Mesendoderm (in vitro differentiated cells): Measurements from ENCODE around the gene TRAF5.
"Not testable (repeated sequence)": the region's sequence is repeated elsewhere in the genome, so short reads cannot be mapped to it uniquely, and the experiment has no call there.

Experiments used
- DNase-seq: peaks from one replicate; pipeline ENCODE4 v3.0.0; 2013
- H2AK5ac ChIP-seq: 2 replicates; pipeline ENCODE4 v1.6.1; 2013; ENCODE audit warnings: low read length, inconsistent platforms
- H2BK120ac ChIP-seq: 2 replicates; pipeline ENCODE4 v1.6.1; 2013; ENCODE audit warnings: low read depth, mild to moderate bottlenecking, low read length, moderate library complexity, mixed read lengths
- H2BK15ac ChIP-seq: replicated peaks from 2 replicates; pipeline ENCODE4 v1.6.1; 2013; ENCODE audit warnings: low read depth, mild to moderate bottlenecking, moderate library complexity
- H2BK5ac ChIP-seq: 2 replicates; pipeline ENCODE4 v1.6.1; 2013; ENCODE audit warnings: low read length, inconsistent platforms
- H3K18ac ChIP-seq: 2 replicates; pipeline ENCODE4 v1.6.1; 2013; ENCODE audit warnings: mild to moderate bottlenecking, low read length, mixed read lengths
- H3K23ac ChIP-seq: one replicate; pipeline ENCODE4 v1.6.1; 2013; ENCODE audit warnings: low read length
- H3K27ac ChIP-seq: 2 replicates; pipeline ENCODE4 v1.5.1; 2013; ENCODE audit warnings: low read depth, mild to moderate bottlenecking, inconsistent platforms, low read length, moderate library complexity
- H3K27me3 ChIP-seq: 2 replicates; pipeline ENCODE4 v1.6.1; 2013; ENCODE audit warnings: low read length, control low read depth, mild to moderate bottlenecking, inconsistent platforms; ENCODE audit not compliant: insufficient read depth, poor library complexity
- H3K36me3 ChIP-seq: 2 replicates; pipeline ENCODE4 v1.6.1; 2013; ENCODE audit warnings: low read length, inconsistent platforms; ENCODE audit not compliant: control insufficient read depth, insufficient read depth
- H3K4ac ChIP-seq: one replicate; pipeline ENCODE4 v1.6.1; 2013; ENCODE audit warnings: low read depth, mild to moderate bottlenecking, low read length, moderate library complexity
- H3K4me1 ChIP-seq: 2 replicates; pipeline ENCODE4 v1.6.1; 2013; ENCODE audit warnings: low read depth, low read length, inconsistent platforms; ENCODE audit not compliant: control insufficient read depth
- H3K4me2 ChIP-seq: 2 replicates; pipeline ENCODE4 v1.6.1; 2013; ENCODE audit warnings: low read length
- H3K4me3 ChIP-seq: 2 replicates; pipeline ENCODE4 v1.5.1; 2013; ENCODE audit warnings: mild to moderate bottlenecking, low read length
- H3K56ac ChIP-seq: one replicate; pipeline ENCODE4 v1.6.1; 2013; ENCODE audit warnings: low read length
- H3K79me1 ChIP-seq: 2 replicates; pipeline ENCODE4 v1.6.1; 2013; ENCODE audit warnings: low read length, inconsistent platforms
- H3K79me2 ChIP-seq: 2 replicates; pipeline ENCODE4 v1.6.1; 2013; ENCODE audit warnings: mild to moderate bottlenecking, low read length; ENCODE audit not compliant: control insufficient read depth, insufficient read depth
- H3K9ac ChIP-seq: 2 replicates; pipeline ENCODE4 v1.6.1; 2013; ENCODE audit warnings: low read length, inconsistent platforms
- H4K5ac ChIP-seq: one replicate; pipeline ENCODE4 v1.6.1; 2013; ENCODE audit warnings: low read length
- H4K8ac ChIP-seq: one replicate; pipeline ENCODE4 v1.6.1; 2013; ENCODE audit warnings: low read depth, mild to moderate bottlenecking, control low read depth, low read length, moderate library complexity
- WGBS: extraction: QIAGEN DNeasy Blood & Tissue Kit; methylation state at CpG from one replicate; pipeline ENCODE4 v1.1.7; 2013; ENCODE audit warnings: low lambda C conversion rate, missing lambda C conversion rate; ENCODE audit not compliant: insufficient coverage; ENCODE audit errors: extremely low coverage; 5-methylcytosine and 5-hydroxymethylcytosine counted together

TRAF5 gene

DNA sequence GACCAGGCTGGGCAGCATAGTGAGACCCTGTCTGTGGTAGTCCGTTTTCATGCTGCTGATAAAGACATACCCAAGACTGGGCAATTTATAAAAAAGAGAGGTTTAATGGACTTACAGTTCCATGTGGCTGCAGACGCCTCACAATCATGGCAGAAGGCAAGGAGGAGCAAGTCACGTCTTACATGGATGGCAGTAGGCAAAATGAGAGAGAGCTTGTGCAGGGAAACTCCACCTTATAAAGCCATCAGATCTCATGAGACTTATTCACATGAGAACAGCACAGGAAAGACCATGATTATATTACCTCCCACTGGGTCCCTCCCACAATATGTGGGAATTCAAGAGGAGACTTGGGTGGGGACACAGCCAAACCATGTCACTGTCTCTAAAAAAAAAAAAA lies 25.4 kb downstream of the TRAF5 start:
- not testable (repeated sequence) for H3K9ac ChIP-seq, H3K4ac ChIP-seq, H2AK5ac ChIP-seq, H3K36me3 ChIP-seq, H4K5ac ChIP-seq, H2BK5ac ChIP-seq, H3K4me2 ChIP-seq, DNase-seq, H3K4me1 ChIP-seq, H2BK15ac ChIP-seq, H3K18ac ChIP-seq, H3K27ac ChIP-seq, H3K56ac ChIP-seq, H3K23ac ChIP-seq, H4K8ac ChIP-seq, H3K4me3 ChIP-seq, H2BK120ac ChIP-seq, H3K27me3 ChIP-seq
- WGBS: no CpG with 5 or more reads among the region's 3 CpGs
- peaks cover 26% of the 10 kb centered on the region for H3K79me1 ChIP-seq
- H3K79me2 ChIP-seq: peaks cover 13% of the 10 kb centered on the region

DNA sequence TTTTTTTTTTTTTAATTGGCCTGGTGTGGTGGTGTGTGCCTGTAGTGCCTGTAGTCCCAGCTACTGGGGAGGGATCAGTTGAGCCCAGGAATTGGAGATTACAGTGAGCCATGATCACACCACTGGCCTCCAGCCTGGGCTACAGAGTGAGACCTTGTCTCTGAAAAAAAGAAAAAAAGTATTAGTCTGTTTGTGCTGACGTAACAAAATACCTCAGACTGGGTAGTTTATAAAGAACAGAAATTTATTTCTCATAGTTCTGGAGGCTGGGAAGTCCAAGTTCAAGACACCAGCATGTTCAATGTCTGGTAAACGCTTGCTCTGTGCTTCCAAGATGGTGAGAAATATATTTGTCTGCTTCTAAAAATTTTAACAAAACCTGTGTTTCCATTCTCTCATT lies 25.8 kb downstream of the TRAF5 start:
- H3K4me2 ChIP-seq: no peak overlapping the region
- H3K23ac ChIP-seq: no peak overlapping the region
- peaks cover 26% of the 10 kb centered on the region for H3K79me1 ChIP-seq
- H3K36me3 ChIP-seq: peaks cover 8% of the 10 kb centered on the region
- no peak overlapping the region for H2BK5ac ChIP-seq
- no peaks in the 10 kb centered on the region for H3K4me1 ChIP-seq
- no peak overlapping the region for H2BK15ac ChIP-seq
- H2BK120ac ChIP-seq: no peak overlapping the region
- no peak overlapping the region for H3K4me3 ChIP-seq
- no peak overlapping the region for H4K8ac ChIP-seq
- no CpG with 5 or more reads among the region's 2 CpGs for whole genome bisulfite sequencing
- no peak overlapping the region for H3K56ac ChIP-seq
- H3K27me3 ChIP-seq: no peaks in the 10 kb centered on the region
- H3K79me2 ChIP-seq: peaks cover 13% of the 10 kb centered on the region
- no peak overlapping the region for H3K27ac ChIP-seq
- no peak overlapping the region for H4K5ac ChIP-seq
- H2AK5ac ChIP-seq: no peak overlapping the region
- no peak overlapping the region for H3K4ac ChIP-seq
- DNase-seq: no peak
- no peak overlapping the region for H3K9ac ChIP-seq
- no peak overlapping the region for H3K18ac ChIP-seq

DNA sequence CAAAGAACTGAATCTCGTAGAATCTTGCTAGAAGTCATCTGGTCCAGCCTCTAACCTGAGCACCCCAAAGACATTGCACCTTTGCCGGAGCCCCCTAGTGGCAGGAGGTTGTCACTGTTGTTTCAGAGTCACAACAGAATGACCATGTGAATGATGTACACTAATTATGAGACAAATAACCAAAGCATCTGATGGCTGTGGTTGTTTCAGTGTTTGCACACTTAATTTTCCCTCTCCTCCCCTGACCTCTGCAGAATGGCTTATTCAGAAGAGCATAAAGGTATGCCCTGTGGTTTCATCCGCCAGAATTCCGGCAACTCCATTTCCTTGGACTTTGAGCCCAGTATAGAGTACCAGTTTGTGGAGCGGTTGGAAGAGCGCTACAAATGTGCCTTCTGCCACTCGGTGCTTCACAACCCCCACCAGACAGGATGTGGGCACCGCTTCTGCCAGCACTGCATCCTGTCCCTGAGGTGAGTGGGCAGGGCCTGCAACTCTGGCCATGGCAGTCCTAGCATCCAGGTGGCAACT lies 26.4 kb downstream of the TRAF5 start:
- Histone ChIP-seq H3K79me2 (peaks cover 11% of the 10 kb centered on the region), H3K4me2 (no peak overlapping the region), H3K27me3 (no peaks in the 10 kb centered on the region), H3K4me1 (no peaks in the 10 kb centered on the region), H2AK5ac (no peak overlapping the region), H3K4me3 (no peak overlapping the region), H3K4ac (no peak overlapping the region), H3K9ac (no peak overlapping the region), H2BK5ac (no peak overlapping the region), H2BK15ac (no peak overlapping the region), H2BK120ac (no peak overlapping the region), H4K5ac (no peak overlapping the region), H3K79me1 (peaks cover 21% of the 10 kb centered on the region), H3K56ac (no peak overlapping the region), H3K36me3 (peaks cover 8% of the 10 kb centered on the region), H3K18ac (no peak overlapping the region), H3K23ac (no peak overlapping the region), H4K8ac (no peak overlapping the region), H3K27ac (no peak overlapping the region)
- WGBS: no CpG with 5 or more reads among the region's 8 CpGs
- DNase-seq: peak; percentile 58

DNA sequence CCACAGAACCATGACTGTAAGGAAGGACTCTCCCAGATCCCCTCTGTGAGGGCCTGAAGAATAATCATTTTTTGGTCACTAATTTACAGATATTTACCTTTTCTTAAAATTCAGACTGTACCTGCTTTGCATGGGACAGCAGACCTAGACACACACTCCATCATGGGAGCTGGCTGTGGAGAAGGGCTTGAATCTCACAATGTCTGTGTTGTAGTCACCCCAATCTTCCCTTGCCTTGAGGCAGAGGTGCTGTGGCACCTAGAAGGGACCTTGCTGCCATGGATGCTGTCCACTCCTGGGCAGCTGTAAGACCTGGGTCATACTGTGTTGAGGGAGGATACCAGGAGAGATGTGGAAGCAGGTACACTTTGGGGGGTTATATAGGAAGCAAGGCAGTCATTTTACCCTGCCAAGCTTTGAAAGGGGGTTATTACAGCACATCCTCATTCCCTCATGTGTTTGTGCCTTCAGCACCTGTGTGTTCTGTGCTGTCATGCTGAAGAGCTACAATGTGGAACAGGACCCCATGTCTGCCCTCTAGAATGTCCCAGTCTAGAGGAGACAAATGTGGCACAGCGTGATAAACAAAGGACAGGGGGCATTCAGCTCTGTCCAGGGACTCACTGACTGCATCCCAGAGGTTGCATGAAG lies 27.1 kb downstream of the TRAF5 start:
- Histone ChIP-seq H3K18ac (no peak overlapping the region), H2BK15ac (no peak overlapping the region), H3K27me3 (no peaks in the 10 kb centered on the region), H3K79me1 (peaks cover 21% of the 10 kb centered on the region), H3K4me1 (no peaks in the 10 kb centered on the region), H3K36me3 (peaks cover 8% of the 10 kb centered on the region), H4K8ac (no peak overlapping the region), H3K4me2 (no peak overlapping the region), H3K4me3 (no peak overlapping the region), H3K56ac (no peak overlapping the region), H3K27ac (no peak overlapping the region), H2BK120ac (no peak overlapping the region), H2AK5ac (no peak overlapping the region), H3K79me2 (peaks cover 11% of the 10 kb centered on the region), H3K4ac (no peak overlapping the region), H2BK5ac (no peak overlapping the region), H4K5ac (no peak overlapping the region), H3K9ac (no peak overlapping the region), H3K23ac (no peak overlapping the region)
- DNase-seq: no peak
- WGBS: no CpG with 5 or more reads among the region's 1 CpG

DNA sequence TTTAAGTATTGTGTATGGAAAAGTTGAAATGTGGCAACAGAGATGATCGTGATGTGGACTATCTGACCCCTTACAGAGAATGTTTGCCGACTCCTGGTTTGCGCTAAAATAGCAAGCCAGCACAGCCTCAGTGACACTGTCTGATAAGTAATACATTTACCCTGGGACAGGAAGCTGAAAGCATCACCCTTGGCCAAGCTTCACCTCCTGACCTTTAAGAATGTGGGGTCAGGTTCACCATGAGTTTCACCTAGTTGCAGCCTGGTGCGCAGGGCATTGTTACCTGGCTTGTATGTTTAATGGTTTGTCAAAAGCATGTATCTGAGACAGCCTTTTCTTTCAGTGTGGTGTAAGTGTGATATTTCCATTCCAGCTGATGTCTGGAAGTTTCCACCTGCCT lies 29.2 kb downstream of the TRAF5 start:
- Histone ChIP-seq H4K5ac (no peak overlapping the region), H4K8ac (no peak overlapping the region), H3K79me1 (peaks cover 16% of the 10 kb centered on the region), H3K36me3 (peaks cover 9% of the 10 kb centered on the region), H3K4ac (no peak overlapping the region), H3K4me2 (no peak overlapping the region), H2BK120ac (no peak overlapping the region), H3K23ac (no peak overlapping the region), H3K79me2 (peaks cover 4% of the 10 kb centered on the region), H3K56ac (no peak overlapping the region), H3K4me1 (no peaks in the 10 kb centered on the region), H3K4me3 (no peak overlapping the region), H2AK5ac (no peak overlapping the region), H3K18ac (no peak overlapping the region), H2BK5ac (no peak overlapping the region), H3K27ac (no peak overlapping the region), H3K9ac (no peak overlapping the region), H3K27me3 (no peaks in the 10 kb centered on the region), H2BK15ac (no peak overlapping the region)
- no peak for DNase-seq
- no CpG with 5 or more reads among the region's 4 CpGs for WGBS
